Skeletal muscle cell (primary cell): ENCODE measurements around the gene TRPM2.
"Not testable (repeated sequence)": the region's sequence is repeated elsewhere in the genome, so short reads cannot be mapped to it uniquely, and the experiment has no call there.

Experiments used
- DNase-seq: peaks from one replicate; pipeline ENCODE4 v3.0.0-alpha.2; 2010; ENCODE audit warnings: low read depth
- H3K4me3 ChIP-seq: 2 replicates; pipeline ENCODE4 v1.5.1; 2011; ENCODE audit warnings: low read depth, mild to moderate bottlenecking, control low read depth, low read length, moderate library complexity

Gene TRPM2

DNA sequence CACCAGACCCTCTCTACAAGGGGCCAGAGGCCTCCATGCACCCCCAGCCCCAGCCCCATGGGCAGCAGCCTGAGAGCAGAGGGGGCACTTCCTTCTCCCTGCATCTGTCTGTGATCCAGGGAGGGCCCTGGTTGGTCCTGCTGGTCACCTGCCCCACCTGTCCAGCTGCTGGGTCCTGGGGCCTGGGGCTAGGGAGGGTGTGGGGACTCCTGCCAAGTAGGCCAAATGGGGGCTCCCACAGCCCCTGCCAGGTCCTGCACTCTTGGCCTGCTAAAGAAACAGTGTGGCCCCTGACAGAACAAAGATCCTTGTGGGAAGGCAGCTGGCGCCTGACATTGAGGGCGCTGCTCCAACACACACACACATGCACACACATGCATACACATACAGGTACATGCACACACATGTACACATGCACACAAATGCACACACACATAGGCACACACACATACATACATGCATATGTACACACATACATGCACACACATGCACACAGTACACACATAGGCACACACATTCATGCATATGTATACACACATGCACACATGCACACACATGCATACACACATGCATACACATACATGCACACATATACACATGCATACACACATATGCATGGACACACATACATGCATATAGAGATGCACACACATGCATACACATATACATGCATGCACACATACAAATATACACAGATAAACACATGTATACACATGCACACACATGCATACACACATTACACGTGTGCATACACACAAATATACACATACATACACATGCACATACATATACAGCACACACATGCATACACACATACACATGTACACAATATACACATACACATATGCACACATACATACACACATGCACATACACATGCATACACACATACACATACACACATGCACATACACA, 49.9 kb downstream of the TRPM2 start:
- DNase-seq = no peak
- H3K4me3 ChIP-seq = no peak overlapping the region

DNA sequence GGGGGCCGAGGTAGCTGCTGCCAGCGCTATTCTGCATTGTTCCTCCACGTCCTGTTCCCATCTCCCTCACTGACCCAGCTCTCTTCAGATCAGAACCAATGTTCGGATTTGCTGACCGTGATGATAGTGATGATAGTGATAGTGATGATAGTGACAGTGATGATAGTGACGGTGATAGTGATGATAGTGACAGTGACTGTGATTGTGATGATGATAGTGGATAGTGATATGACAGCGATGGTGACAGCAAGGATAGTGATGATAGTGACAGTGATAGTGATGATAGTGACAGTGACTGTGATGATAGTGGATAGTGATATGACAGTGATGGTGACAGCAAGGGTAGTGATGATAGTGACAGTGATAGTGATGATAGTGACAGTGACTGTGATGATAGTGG, 51.1 kb downstream of the TRPM2 start:
- not testable (repeated sequence) for H3K4me3 ChIP-seq, DNase-seq

DNA sequence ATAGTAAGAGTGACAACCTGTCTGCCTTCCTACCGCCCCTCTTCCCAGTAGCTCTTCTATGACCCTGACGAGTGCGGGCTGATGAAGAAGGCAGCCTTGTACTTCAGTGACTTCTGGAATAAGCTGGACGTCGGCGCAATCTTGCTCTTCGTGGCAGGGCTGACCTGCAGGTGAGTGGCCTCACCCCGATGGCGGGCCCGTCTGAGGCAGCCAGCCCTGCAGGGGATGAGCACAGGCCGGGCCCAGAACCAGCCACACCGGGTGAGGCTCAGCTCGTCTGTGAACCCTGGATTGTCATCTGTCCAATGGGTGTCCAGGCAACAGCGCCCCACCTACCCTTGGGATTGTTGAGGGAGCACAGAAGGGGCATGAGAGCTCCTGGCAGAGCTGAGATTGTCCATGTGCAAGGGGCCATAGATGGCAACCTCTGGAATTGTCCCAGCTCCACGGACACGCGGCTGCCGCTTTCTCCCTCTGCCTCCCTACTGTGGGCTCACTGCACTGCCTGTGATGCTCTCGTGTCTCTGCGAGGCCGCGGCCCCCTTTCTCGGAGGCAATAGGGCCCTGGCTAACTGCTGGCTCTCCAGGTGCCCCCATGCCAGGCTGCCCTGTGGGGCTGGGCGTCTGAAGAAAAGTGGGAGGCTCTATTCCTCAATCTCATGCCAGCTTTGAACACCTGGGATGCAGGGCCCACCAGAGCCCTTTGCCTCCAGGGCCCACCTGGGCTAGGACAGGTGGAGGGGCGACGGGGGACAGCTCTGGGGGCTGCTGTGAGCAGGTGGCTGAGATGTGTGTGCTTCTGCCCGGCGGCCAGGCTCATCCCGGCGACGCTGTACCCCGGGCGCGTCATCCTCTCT, 51.9 kb downstream of the TRPM2 start:
- no peak for DNase-seq
- H3K4me3 ChIP-seq = no peak overlapping the region

DNA sequence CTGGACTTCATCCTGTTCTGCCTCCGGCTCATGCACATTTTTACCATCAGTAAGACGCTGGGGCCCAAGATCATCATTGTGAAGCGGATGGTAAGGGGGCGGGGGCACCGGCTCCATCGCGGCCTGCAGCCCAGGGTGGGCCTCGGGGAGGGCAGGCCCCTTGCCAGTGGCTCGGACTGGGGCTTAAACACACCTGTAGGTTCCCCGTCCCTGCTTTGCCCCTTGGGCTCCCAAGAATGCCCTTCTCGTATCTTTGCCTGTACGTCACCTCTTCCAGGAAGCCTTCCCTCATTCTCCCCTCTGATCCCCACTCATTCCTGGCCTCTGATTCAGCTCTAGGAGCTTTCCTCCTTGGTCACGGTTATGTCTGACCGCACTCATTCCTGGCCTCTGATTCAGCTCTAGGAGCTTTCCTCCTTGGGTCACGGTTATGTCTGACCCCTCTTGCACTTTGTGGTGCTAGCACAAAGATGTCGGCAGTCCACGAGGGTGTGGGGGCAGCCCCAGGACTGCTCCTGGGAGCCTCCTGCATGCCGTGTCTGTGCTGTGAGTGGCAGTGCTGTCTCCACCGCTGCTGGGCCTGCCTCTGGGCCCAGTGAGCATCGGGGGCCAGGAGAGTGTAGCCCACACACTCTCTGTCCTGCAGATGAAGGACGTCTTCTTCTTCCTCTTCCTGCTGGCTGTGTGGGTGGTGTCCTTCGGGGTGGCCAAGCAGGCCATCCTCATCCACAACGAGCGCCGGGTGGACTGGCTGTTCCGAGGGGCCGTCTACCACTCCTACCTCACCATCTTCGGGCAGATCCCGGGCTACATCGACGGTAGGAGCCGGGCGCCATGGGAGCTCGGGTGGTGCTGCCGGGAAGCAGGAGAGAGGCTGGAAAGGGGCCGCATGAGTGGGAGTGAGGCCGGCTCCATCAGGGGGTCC, 52.8 kb downstream of the TRPM2 start:
- DNase-seq = no peak
- H3K4me3 ChIP-seq = no peak overlapping the region

DNA sequence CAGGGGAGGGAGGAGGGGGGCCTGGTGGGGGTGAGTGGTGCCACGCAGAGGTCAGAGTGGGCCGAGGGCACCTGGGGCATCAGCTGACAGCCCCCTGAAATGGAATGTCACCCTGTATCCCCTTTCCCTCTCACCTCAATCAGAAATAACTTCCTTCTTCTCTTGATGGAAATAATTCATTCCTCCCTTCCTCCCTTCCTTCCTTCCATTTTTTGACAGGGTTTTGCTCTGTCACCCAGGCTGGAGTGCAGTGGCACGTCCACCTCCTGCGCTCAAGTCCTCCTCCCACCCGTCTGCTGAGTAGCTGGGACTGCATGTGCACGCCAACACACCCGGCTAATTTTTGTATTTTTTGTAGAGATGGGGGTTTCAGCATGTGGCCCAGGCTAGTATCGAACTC, 53.5 kb downstream of the TRPM2 start:
- no peak overlapping the region for H3K4me3 ChIP-seq
- DNase-seq = no peak

DNA sequence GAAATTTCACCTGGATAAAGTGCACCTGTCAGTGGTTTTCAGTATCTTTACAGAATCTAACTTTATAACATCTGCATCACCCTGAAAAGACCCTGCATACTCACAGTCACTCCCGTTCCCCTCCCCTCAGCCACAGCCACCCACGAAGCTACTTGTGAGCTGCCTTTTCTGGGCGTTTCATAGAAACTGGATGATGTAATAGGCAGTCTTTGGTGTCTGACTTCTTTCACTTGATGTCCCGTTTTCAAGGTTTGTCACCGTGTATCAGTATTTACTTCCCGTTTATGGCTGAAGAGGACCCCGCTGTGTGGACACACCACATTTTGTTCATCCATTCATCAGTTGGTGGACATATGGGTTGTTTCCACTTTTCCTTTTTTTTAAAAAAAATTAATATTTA, 54.1 kb downstream of the TRPM2 start:
- DNase-seq = no peak
- H3K4me3 ChIP-seq = no peak overlapping the region

DNA sequence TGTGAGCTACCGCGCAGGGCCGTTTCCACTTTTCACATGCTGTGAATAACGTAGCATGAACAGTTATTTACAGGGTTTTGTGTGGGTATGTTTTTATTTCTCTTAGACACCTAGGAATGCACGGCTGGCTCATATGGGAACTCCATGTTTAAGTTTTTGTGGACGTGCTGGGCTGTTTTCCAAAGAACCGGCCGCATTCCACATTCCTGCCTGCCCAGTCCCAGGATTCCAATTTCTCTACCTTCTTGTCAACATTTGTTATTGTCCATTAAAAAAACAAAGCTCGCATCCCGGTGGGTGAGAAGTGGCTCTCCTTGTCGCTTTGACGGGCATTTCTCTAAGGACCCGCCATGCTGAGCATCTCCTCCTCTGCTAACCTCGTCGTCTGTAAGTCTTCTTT, 54.8 kb downstream of the TRPM2 start:
- DNase-seq = no peak
- no peak overlapping the region for H3K4me3 ChIP-seq

DNA sequence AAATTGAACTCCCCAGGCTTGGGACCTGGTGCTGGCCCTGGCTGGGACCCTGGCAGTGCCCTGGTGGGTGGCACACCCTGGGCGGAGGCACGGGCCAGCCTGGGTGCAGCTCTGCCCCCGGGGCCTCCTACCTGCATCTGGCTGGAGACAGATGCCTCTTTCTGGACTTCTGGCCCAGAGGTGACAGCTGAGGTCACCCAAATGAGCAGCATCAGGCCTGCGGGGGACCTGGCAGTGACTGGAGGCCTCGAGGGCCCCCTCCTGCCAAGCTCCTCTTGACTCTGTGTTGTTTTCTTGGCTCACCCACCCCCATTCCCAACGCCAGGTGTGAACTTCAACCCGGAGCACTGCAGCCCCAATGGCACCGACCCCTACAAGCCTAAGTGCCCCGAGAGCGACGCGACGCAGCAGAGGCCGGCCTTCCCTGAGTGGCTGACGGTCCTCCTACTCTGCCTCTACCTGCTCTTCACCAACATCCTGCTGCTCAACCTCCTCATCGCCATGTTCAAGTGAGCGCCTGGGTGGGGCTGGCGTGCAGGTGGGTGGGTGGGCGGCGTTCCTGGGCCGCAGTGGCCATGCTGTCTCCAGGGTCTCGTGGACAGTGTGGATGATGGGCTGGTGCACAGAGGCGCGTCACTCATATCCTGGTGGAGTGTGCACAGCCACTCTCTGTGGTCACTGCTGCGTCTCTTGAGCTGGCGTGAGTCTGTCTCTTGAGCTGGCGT, 60.3 kb downstream of the TRPM2 start:
- DNase-seq = no peak
- no peak overlapping the region for H3K4me3 ChIP-seq

DNA sequence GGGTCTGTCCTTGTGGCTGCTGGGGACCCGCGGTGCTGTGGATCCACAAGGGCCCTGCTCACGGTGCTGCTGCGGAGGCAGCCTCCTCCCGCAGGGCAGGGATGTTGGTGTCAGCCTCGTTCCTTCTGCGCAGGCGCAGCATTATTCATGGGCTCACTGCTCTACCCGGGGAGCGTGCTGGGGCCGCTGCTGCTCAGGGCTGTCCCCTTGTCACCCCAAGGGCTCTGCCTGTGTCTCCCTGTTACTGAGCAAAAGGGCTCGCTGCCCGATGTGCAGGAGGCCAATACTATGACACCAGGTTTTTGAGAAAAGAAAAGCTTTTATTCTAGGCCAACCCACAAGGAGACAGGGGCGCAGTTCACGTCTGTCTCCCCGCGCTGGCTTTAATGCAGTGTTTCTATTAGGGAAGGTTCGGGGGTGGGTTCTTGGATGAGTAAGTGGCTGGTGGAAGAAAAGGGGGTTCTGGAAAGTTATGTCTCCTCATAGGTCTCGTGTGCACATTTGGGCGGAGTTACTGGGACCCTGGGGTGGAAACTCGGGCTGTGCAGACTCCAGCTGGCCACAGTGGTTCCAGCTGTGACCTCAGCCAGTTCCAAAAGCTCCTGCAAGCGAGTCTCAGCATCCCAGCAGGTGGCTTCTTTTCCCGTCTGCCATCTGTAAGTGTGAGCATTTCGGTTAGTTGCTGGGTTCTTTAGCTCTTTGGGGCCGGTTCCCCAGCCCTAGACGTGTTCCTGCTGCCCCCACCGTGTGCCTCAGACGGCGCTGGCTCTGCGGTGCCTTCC, 61.1 kb downstream of the TRPM2 start:
- H3K4me3 ChIP-seq = no peak overlapping the region
- DNase-seq = no peak

DNA sequence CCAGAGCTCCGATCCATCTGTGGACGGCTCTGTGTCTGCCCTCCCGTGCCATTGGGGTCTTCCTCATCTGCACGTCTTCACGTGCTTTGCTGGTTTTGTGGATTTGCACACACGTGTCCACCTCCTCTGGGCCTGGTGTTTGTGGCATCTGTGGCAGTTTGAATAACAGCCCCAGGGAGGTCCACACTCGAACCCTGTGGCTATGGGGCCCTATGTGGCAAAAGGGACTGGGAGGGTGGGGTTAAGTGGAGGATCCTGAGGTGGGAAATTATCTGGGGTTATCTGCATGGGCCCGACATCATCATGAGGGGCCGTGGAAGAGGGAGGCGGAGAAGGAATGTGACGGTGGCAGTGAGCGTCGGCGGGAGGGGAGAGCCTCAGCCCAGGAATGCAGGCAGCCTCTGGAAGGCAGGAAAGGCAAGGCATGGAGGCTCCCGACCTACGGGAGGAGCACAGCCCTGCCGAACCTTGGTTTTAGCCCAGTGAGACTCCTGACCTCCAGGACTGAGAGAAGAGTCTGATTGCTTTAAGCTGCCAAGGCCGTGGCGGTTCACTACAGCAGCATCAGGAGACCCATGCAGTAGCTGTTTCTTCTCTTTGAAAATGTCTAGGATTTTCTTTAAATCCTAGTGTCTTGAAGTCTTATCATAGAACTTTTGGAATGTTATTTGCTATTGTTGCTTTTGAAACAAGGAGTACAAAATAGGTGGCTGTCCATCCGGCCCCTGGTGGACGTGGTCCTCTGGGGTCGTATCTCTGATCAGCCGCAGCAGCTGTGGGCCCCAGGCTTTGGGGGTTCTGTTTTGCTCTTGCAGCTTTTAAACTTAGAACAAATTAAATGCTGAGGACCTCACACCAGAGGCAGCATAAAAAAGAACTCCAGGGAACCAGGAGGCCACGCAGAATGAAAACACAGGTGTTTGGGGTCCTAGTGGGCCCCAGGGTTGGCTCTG, 61.9 kb downstream of the TRPM2 start:
- no peak for DNase-seq
- H3K4me3 ChIP-seq = no peak overlapping the region

DNA sequence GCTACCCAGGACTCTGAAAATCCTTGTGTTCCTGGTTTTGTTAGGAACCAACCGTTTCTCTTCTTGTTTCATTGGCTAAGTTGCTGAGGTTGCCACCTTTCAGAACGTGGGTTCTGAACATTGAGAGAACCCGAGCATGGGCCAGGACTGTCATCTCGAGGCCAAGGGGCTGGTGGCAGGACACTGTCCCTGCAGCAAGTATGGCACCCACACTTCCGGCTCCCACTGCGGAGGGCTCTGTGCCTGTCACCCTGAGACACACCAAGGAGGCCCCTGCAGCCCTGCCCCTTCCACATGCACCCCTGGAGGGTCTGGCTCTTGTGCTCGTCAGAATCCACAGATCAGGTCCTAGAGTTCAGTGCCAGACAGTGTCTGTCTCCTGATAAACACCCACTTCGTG, 62.8 kb downstream of the TRPM2 start:
- DNase-seq = no peak
- no peak overlapping the region for H3K4me3 ChIP-seq

DNA sequence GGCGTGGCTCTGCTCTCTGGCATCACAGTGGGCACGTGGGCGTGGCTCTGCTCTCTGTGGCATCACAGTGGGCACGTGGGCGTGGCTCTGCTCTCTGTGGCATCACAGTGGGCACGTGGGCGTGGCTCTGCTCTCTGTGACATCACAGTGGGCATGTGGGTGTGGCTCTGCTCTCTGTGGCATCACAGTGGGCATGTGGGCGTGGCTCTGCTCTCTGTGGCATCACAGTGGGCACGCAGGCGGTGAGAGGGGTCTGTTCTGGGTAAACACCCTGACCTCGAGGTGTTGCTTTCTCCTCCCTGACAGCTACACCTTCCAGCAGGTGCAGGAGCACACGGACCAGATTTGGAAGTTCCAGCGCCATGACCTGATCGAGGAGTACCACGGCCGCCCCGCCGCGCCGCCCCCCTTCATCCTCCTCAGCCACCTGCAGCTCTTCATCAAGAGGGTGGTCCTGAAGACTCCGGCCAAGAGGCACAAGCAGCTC, 64.2 kb downstream of the TRPM2 start:
- not testable (repeated sequence) for DNase-seq, H3K4me3 ChIP-seq

DNA sequence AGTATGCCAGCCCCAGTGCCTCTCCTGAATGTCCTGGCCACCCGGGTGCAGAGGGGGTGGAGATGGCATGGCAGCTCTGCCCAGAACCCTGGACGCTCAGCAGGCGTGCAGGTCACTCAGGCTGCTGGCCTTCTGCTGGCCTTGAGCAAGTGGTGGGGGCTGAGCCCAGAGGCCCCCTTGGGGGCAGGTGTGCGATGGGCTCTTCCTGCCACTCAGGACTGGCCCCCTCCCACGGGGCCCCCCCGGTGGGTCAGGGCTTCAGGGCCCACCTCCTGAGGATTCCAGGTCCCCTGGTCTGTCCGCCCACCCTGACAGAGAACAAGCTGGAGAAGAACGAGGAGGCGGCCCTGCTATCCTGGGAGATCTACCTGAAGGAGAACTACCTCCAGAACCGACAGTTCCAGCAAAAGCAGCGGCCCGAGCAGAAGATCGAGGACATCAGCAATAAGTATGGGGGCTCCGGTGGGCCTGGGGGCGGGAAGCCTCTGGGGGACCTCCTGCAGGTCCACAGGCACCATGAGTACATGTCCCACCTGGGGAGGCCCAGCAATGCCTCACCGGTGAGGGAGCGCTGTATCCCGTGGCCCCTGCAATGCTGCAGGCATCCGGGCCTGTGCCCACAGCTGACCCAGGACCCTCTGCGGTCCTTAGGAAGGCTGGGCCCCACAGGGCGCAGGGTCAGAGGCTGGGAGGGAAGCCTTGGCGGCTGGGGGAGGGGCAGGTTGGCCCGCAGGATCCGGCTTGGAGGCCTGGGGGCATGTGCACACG, 64.9 kb downstream of the TRPM2 start:
- H3K4me3 ChIP-seq = no peak overlapping the region
- DNase-seq = no peak

DNA sequence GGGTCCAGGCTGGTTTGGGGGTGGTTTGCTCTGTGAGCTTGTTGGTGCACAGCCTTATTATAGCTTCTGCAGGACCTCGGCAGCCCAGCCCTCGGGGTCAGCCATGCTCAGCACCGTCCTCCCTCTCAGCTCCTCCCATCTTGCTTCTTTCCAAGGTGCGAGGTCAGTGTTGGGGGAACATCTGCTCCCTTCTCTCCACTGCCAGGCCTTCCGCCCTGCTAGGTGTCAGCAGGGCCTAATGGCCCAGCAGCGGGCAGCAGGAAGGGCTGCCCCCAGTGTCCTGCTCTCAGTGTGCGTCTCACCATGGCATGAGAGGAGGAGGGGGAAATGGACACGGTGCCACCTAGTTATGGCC, 65.4 kb downstream of the TRPM2 start:
- no peak for DNase-seq
- H3K4me3 ChIP-seq = no peak overlapping the region

DNA sequence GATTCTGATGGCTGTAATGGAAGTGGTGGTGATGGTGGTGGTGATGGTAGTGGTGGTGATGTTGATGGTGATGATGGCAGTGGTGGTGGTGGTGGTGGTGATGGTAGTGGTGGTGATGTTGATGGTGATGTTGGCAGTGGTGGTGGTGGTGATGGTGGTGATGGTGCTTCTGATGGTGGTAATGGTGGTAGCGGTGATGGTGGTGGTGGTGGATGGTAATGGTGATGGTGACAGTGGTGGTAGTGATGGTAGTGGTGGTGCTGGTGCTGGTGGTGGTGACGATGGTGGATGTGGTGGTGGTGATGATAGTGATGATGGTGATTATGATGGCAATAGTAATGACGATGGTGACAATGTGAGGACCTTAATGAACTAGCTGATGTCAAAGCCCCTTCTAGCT, 66.3 kb downstream of the TRPM2 start:
- no peak overlapping the region for H3K4me3 ChIP-seq

DNA sequence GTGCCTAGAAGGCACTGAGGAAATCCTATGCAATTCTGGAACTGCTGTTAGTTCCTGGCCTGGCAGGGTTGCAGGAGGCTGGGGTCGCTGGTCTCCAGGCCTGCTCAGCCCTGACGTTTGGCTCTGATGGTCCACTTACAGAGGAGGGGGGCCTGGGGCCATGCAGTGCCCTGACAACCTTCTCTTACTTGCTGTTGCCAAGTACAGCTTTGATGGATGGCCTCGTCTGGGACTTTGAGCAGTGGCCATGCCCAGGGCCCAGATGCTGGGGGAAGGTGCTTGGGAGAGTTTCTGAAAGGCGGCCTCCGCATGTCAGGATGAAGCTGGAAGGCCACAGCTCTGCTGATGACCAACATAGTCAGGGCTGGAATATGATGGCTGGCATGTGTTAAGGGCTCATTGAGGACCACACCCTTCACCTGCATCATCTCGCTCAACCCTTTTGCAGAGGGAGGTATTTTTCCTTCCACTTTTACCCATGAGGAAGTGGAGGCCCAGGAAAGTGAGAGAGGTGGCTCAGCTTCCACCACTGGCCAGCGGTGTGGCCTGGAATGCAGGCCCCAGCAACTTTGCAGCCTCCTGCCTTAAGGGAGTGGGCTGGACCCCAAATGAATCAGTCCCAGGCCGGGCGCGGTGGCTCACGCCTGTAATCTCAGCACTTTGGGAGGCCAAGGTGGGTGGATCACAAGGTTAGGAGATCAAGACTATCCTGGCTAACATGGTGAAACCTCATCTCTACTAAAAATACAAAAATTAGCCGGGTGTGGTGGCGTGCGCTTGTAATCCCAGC, 67.2 kb downstream of the TRPM2 start:
- no peak for DNase-seq
- H3K4me3 ChIP-seq = no peak overlapping the region

More for the DNA sequence above, 66.3 kb downstream of the TRPM2 start:
- DNase-seq = no peak
